NCI-H2107 treated with DMSO at 0.1 percent for 48 hours (cell line): Measurements from ENCODE around the gene SKIC2.

Source experiments
- DNase-seq: peaks from one replicate; lab custom pipeline; 2025; ENCODE audit not compliant: unreplicated experiment; lab: John Stamatoyannopoulos, UW

SKIC2 gene

GRCh38 chr6:31945507-31946369 lies 13.2 kb upstream of the SKIC2 start, which contains the start of gene CFB:
CFB (plus strand) TSS chr6:31946095; CDS start chr6:31946222, 127 bp downstream.
- DNase-seq, result no peak

- no peak for DNase-seq
Measured at GRCh38 chr6:31946370-31946885, 12.5 kb upstream of the SKIC2 start.

- no peak for DNase-seq
Measured at GRCh38 chr6:31947070-31947675, 11.8 kb upstream of the SKIC2 start.

GRCh38 chr6:31947864-31948263 lies 11.1 kb upstream of the SKIC2 start:
- DNase-seq, result no peak

GRCh38 chr6:31948306-31948705 lies 10.7 kb upstream of the SKIC2 start:
- no peak for DNase-seq

GRCh38 chr6:31948753-31949413 lies 10.1 kb upstream of the SKIC2 start:
- DNase-seq, result no peak

GRCh38 chr6:31949926-31950548 lies 8.9 kb upstream of the SKIC2 start:
- DNase-seq, result no peak

GRCh38 chr6:31952140-31952805 lies 6.7 kb upstream of the SKIC2 start:
- DNase-seq, result no peak

- no peak for DNase-seq
Measured at GRCh38 chr6:31952890-31953289, 6.1 kb upstream of the SKIC2 start.

GRCh38 chr6:31954511-31954910 lies 4.5 kb upstream of the SKIC2 start:
- DNase-seq, result no peak

GRCh38 chr6:31956796-31957195 lies 2.2 kb upstream of the SKIC2 start:
- DNase-seq, result no peak

- no peak for DNase-seq
Measured at GRCh38 chr6:31958412-31958740, 599 bp upstream of the SKIC2 start.

GRCh38 chr6:31961616-31962015 lies 2.6 kb downstream of the SKIC2 start:
- DNase-seq, result no peak

- no peak for DNase-seq
Measured at GRCh38 chr6:31963921-31964320, 4.9 kb downstream of the SKIC2 start.

GRCh38 chr6:31965700-31966099 lies 6.7 kb downstream of the SKIC2 start:
- DNase-seq, result no peak

GRCh38 chr6:31966506-31966905 lies 7.5 kb downstream of the SKIC2 start:
- no peak for DNase-seq

- no peak for DNase-seq
Measured at GRCh38 chr6:31966997-31967925, 8.3 kb downstream of the SKIC2 start.

GRCh38 chr6:31967926-31968320 lies 8.9 kb downstream of the SKIC2 start:
- no peak for DNase-seq

GRCh38 chr6:31968326-31968725 lies 9.4 kb downstream of the SKIC2 start:
- no peak for DNase-seq
